Stimulated activated CD8-positive, alpha-beta memory T cell treated with anti-CD3 and anti-CD28 coated beads, Interleukin-2, amount 100 ng/mL, for 1 hour (primary cell): ENCODE measurements around the gene NUCKS1.
A peak's percentile ranks its signal among the peaks of the same experiment; 100 is the strongest.
"Not testable (repeated sequence)": the region's sequence is repeated elsewhere in the genome, so short reads cannot be mapped to it uniquely, and the experiment has no call there.

Source experiments
- DNase-seq, 2 donors: peaks; one replicate each; pipeline ENCODE4 v3.0.0-alpha.2; 2020; ENCODE audit warnings: low read depth in 2 of 2

The NUCKS1 gene

DNA sequence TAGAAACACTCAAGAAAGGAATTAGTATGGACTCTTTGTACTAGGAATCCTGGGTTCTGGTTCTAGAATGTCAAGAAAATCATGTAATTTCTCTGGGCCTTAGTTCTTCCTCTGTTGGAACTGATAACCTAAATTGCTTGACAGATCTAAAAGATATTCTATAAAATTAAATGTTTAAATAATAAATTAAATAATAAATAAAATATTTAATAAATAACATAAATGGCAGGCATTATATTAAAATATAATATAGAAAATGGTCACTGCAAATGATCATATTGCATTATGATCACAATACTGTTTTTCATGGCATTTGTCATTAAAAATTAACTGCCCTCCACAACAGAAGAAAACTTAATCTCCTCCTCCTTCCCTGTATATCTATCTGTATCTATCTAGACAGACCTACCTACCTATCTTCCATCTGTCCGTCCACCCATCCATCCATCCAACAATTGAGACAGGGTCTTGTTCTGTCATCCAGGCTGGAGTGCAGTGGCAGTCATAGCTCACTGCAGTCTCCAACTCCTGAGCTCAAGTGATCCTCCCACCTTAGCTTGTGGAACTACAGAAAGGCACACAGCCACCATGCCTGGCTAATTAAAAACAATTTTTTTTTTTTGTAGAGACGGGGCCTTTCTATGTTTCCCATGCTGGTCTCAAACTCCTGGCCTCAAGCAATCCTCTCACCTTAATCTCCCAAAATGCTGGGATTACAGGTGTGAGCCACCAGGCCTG, 16.4 kb downstream of the NUCKS1 start:
- DNase-seq = no peak

DNA sequence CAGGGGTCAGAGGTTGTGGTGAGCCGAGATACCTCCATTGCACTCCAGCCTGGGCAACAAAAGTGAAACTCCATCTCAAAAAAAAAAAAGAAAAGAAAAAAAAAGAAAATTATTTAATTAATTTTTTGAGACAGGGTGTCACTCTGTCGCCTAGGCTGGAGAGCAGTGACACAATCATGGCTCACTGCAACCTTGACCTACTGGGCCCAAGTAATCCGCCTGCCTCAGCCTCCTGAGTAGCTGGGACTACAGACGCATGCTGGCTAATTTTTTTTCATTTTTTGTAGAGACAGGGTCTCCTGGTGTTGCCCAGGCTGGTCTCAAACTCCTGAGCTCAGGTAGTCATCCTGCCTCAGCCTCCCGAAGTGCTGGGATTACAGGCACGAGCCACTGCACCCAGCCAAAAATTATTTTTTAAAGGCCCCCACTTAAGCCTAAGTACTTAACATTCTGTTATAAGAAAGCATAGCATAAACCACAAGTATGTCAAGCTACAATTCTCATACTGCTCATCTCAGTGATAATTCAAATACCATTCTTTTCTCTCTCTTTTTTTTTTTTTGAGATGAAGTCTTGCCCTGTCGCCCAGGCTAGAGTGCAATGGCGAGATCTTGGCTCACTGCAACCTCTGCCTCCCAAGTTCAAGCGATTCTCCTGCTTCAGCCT, 19.9 kb downstream of the NUCKS1 start:
- no peak for DNase-seq

DNA sequence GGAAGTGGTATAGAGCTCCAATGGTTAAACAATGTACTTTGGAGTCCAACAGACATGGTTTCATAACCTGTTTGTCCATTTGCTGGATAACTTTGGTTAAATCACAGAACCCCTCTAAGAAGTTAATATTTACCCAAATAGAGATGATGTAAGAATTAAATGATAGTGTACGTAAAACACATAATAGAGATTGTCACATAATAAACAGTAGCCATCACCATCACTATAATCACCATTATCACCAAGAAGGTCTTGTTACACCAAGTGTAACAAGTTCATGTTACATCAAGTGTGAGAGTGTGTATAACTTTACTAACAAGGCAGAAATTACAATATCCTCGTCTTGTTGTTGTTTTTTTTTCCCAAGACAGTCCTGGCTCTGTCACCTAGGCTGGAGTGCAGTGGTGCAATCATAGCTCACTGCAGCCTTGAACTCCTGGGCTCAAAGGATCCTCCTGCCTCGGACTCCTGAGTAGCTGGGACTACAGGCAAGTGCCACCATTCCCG, 23.3 kb downstream of the NUCKS1 start:
- DNase-seq = no peak

- no peak for DNase-seq
Observed at GRCh38 chr1:205725514-205725913, 24.5 kb downstream of the NUCKS1 start.

DNA sequence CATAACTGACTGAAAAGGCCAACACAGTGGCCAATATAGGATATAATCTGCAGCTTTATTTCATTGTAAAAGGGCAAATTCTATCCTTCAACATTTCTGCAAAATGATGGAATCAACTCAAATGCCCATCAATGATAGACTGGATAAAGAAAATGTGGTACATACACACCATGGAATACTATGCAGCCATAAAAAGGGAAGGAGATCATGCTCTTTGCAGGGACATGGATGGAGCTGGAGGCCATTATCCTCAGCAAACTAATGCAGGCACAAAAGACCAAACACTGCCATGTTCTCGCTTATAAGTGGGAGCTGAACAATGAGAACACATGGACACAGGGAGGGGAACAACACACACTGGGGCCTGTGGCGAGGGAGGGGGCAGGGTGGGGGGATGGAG, 29.2 kb downstream of the NUCKS1 start:
- DNase-seq = not testable (repeated sequence)

- DNase-seq = no peak
Observed at GRCh38 chr1:205719762-205720161, 30.2 kb downstream of the NUCKS1 start.

DNA sequence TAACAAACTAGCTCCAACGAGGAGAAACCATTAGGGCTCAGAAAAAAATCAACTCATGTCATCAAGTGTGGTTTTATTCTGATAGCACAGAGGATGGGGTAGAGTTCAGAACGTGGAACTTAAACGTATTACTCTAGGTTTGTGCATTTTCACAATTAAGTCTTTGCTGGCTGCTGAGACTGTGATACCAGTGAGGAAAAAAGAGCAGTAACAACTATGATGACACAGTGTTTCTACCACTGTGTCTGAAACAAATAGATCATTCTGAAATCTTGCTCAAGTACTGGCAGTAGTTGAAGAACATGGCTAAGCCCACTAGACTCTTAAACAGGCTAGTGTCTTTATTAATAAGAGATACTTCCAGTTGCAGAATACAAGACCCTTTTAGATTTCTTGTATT, 31.0 kb downstream of the NUCKS1 start:
- no peak for DNase-seq

- DNase-seq = no peak
Observed at GRCh38 chr1:205716371-205717132, 33.4 kb downstream of the NUCKS1 start.

DNA sequence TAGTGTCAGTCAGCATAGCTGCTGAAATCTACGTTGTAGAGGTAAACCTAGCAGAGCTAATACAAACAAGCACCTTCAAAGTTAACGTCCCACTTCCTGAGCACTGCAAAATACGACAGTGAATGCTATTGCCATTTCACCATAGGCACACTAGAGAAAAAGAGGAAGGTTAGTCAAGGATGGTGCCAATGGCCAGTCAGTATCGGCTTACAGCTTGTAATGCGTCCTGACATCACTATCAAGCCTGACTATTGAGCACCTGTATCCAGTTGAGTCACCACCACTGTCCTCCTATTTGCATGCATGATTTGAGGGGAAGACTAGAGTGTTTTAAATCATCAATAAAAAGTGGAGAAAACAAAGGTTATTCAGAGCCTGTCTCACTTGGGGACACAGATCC, 34.4 kb downstream of the NUCKS1 start:
- no peak for DNase-seq

GRCh38 chr1:205714906-205715246, 35.1 kb downstream of the NUCKS1 start:
- no peak for DNase-seq

GRCh38 chr1:205714190-205714905, 35.6 kb downstream of the NUCKS1 start:
- no peak for DNase-seq

GRCh38 chr1:205711105-205712048, 38.6 kb downstream of the NUCKS1 start:
- peak; percentile 11 to 44 for DNase-seq

GRCh38 chr1:205710201-205711062, 39.5 kb downstream of the NUCKS1 start:
- DNase-seq = no peak

DNA sequence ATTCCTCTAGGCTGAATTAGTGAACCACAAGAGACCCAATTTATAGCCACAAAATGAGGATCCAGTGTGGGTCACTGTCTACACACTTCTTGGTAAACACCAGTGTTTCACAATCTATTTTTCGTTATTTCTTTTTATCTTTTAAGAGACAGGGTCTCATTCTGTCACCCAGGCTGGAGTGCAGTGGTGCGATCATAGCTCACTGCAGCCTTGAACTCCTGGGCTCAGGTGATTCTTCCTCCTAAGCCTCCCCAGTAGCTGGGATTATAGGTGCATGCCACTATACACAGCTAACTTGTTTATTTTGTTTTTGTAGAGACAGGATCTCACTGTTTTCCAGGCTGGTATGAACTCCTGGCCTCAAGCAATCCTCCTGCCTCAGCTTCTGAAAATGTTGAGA, 40.3 kb downstream of the NUCKS1 start:
- no peak for DNase-seq

GRCh38 chr1:205709059-205709398, 41.0 kb downstream of the NUCKS1 start:
- DNase-seq = no peak

DNA sequence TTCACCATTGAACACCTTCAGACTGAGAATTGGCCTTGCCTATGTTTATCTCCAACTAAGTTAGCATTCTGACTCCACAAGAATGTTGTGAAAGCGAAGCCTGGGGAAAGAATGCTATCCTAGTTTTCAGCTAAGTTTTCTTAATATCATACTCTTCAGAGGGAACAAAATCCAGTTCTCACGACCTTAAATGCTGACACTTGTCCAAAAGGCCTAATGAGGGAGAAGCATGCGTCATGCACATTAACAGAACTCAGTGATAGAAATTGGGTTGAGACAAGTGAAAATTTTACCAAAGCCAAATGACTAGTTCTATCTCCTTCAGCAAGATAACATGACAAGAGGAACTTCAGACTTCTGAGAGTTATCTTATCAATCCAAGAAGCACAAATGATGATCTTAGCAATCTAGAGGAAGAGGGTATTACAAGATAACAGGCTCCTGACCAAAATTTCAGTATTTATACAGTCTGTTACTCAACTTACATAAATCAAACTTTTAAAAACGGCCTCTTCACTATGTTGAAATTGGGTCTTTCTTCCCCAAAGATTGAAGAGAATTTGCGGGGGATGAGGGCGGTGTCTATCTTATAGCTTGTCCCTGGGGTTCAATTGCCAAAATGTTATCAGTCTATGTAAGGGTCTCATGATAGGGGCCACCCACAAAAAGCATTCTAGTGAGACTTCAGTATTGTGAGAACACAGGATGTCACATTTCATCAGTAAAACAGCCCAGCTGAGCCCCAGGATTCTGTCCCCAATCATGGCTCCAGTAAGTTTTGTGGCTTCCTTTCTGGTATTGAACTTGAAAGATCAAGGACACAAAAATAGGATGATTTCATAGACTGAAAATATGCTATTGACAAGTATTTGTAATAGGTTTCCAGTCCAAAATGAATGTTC, 43.1 kb downstream of the NUCKS1 start:
- no peak for DNase-seq

GRCh38 chr1:205704903-205705302, 45.1 kb downstream of the NUCKS1 start:
- DNase-seq = no peak

DNA sequence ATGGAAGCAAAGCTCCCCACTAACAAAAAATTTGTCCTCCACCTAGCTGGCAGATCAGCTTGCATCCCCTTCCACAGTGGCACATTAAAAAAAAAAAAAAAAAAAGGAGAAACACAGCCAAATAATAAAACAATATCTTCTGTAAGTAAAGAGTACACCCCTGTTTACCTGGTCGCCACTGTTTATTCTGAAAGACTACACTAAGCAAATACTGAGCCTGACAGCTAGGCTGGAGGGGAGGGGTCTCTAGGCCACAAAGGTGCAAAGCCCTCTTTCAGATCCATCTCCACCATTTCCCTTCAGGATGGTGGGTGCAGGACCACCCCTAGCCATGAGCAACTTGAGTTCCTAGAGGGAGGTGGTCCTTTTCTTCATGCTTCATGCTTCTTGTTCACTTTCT, 46.9 kb downstream of the NUCKS1 start:
- DNase-seq = no peak

GRCh38 chr1:205701891-205702290, 48.1 kb downstream of the NUCKS1 start:
- DNase-seq = no peak
